K562 (cell line): Measurements from ENCODE around the gene TMEM121B. TPM values are rescaled to one million over a fixed set of nuclear protein-coding genes. Genes with fewer than 3 reads are reported as not detected.
A peak's percentile ranks its signal among the peaks of the same experiment; 100 is the strongest.

Source experiments
- ATAC-seq: fragments of 200-7000 bp; cut with Tn5 transposase; 3 replicates; pipeline ENCODE4 v1.9.1; 2020; ENCODE audit warnings: moderate library complexity
- BruUV-seq: library from RNA; stranded (reverse); fragments of 400-500 nt; replicated peaks from 2 replicates; lab custom pipeline; 2021; lab: Mats Ljungman, UMichigan
- CTCF ChIA-PET: fragments of 300-600 bp; formaldehyde crosslinking; extraction: SDS; loops from one replicate; lab custom pipeline; 2021; ENCODE audit warnings: low intra/inter-chr PET ratio; lab: Yijun Ruan, JAX
- POLR2A ChIA-PET: fragments of 300-600, 350-650 bp; sonication (Branson Sonifier 250); formaldehyde crosslinking; extraction: SDS; loops from one replicate; lab custom pipeline; 2021; ENCODE audit warnings: antibody characterized with exemption, inconsistent platforms; lab: Yijun Ruan, JAX
- DNase-seq, 4 experiments: peaks; one replicate each; pipeline versions ENCODE4 v3.0.0 to v3.0.0-alpha.2; 2011 to 2018; ENCODE audit warnings: low spot score in 3 of 4, mixed read lengths in 3 of 4; ENCODE audit errors: extremely low read depth in 1 of 4
- FAIRE-seq: peaks from 2 replicates; lab custom pipeline; 2011; peaks lifted over from hg19 to GRCh38; lab: Jason Lieb, UNC
- H2AFZ ChIP-seq: 2 replicates; pipeline ENCODE4 v1.6.0; 2011; ENCODE audit warnings: low read depth, low read length, control low read depth, inconsistent platforms
- H3K27ac ChIP-seq: fragments of 200-600 bp; 3 replicates; pipeline ENCODE4 v1.8.0; 2011; ENCODE audit warnings: low read depth, mild to moderate bottlenecking, control low read depth, inconsistent platforms, low read length, moderate library complexity, mixed read lengths; ENCODE audit errors: extremely low read depth
- H3K27me3 ChIP-seq, 2 experiments: fragments of 300-600 bp in 1 of 2; 2 replicates in 1 of 2; 3 replicates in 1 of 2; pipeline versions ENCODE4 v1.6.0 to v1.8.0; 2011; ENCODE audit warnings: inconsistent platforms in 2 of 2, low read length in 2 of 2, mild to moderate bottlenecking in 1 of 2, mixed read lengths in 1 of 2, moderate library complexity in 1 of 2; ENCODE audit not compliant: control insufficient read depth in 2 of 2, insufficient read depth in 2 of 2
- H3K36me3 ChIP-seq: fragments of 300-600 bp; 3 replicates; pipeline ENCODE4 v1.8.0; 2011; ENCODE audit warnings: mild to moderate bottlenecking, low read length, inconsistent platforms; ENCODE audit not compliant: control insufficient read depth, insufficient read depth
- H3K4me1 ChIP-seq, 2 experiments: fragments of 200-600 bp in 1 of 2; replicated peaks in 1 of 2; 2 replicates in 1 of 2; 3 replicates in 1 of 2; pipeline versions ENCODE4 v1.5.1 to v1.8.0; 2011; ENCODE audit warnings: inconsistent platforms in 2 of 2, low read length in 2 of 2, mild to moderate bottlenecking in 1 of 2, mixed read lengths in 1 of 2, moderate library complexity in 1 of 2; ENCODE audit not compliant: control insufficient read depth in 2 of 2, insufficient read depth in 2 of 2
- H3K4me2 ChIP-seq: 2 replicates; pipeline ENCODE4 v1.6.1; 2011; ENCODE audit warnings: low read length, control low read depth, inconsistent platforms, mixed read lengths; ENCODE audit not compliant: insufficient read depth
- H3K4me3 ChIP-seq: fragments of 200-600 bp; sonication (generic), shearing (Covaris generic); 2 replicates; pipeline ENCODE4 v1.5.1; 2016; ENCODE audit warnings: control low read depth, inconsistent platforms
- H3K79me2 ChIP-seq: fragments of 200-600 bp; 3 replicates; pipeline ENCODE4 v1.8.0; 2011; ENCODE audit warnings: low read length, inconsistent platforms; ENCODE audit not compliant: control insufficient read depth, insufficient read depth
- H3K9ac ChIP-seq, 2 experiments: 2 replicates each; pipeline versions ENCODE4 v1.6.0 to v1.6.1; 2011; ENCODE audit warnings: low read depth in 2 of 2, low read length in 2 of 2, control low read depth in 1 of 2, inconsistent platforms in 1 of 2, mild to moderate bottlenecking in 1 of 2, mixed read lengths in 1 of 2; ENCODE audit not compliant: insufficient read depth in 1 of 2
- H3K9me1 ChIP-seq: one replicate; pipeline ENCODE4 v1.6.0; 2011; ENCODE audit warnings: inconsistent platforms, mild to moderate bottlenecking, low read length, moderate library complexity; ENCODE audit not compliant: control insufficient read depth, insufficient read depth
- H3K9me3 ChIP-seq: replicated peaks from 2 replicates; pipeline ENCODE4 v1.5.1; 2011; ENCODE audit warnings: low read depth, low read length, inconsistent platforms; ENCODE audit not compliant: control insufficient read depth, insufficient read depth
- H4K20me1 ChIP-seq: replicated peaks from 2 replicates; pipeline ENCODE4 v1.6.1; 2011; ENCODE audit warnings: low read length, inconsistent platforms, mixed read lengths; ENCODE audit not compliant: control insufficient read depth, insufficient read depth
- CBX8 ChIP-seq: fragments of 200-600 bp; sonication (generic); IDR thresholded peaks from 2 replicates; pipeline ENCODE4 v1.6.1; 2012; ENCODE audit warnings: borderline replicate concordance, mixed run types, low read depth, mild to moderate bottlenecking, moderate library complexity, mixed read lengths, low read length, control low read depth, inconsistent platforms; ENCODE audit not compliant: poor library complexity, severe bottlenecking; ENCODE audit errors: extremely low read depth
- CXXC5 ChIP-seq: fragments of 250-450 bp; sonication (Bioruptor Pico); IDR thresholded peaks from 2 replicates; pipeline ENCODE4 v1.8.0; 2022; ENCODE audit warnings: inconsistent platforms, mild to moderate bottlenecking, moderate library complexity
- FOXJ2 ChIP-seq: fragments of 200-800 bp; sonication (Bioruptor generic); IDR thresholded peaks from 2 replicates; pipeline ENCODE4 v1.6.1; 2016; ENCODE audit warnings: missing genetic modification characterization, missing compliant biosample characterization
- FOXK2 ChIP-seq, 2 experiments: fragments of 450-650 bp; IDR thresholded peaks in 1 of 2; conservative IDR thresholded peaks in 1 of 2; 2 replicates each; pipeline ENCODE4 v1.6.1; 2016; ENCODE audit warnings: low read depth in 2 of 2, mild to moderate bottlenecking in 1 of 2
- MAFK ChIP-seq: IDR thresholded peaks from 2 replicates; pipeline ENCODE4 v1.6.1; 2011; ENCODE audit warnings: low read length, improper control_type of control experiment
- MAZ ChIP-seq, 2 experiments: fragments of 450-650 bp in 1 of 2; sonication (generic) in 1 of 2; formaldehyde crosslinking; IDR thresholded peaks in 1 of 2; conservative IDR thresholded peaks in 1 of 2; 2 replicates each; pipeline versions ENCODE4 v1.4.0 to v1.5.0; 2020; ENCODE audit warnings: mild to moderate bottlenecking in 1 of 2, missing genetic modification reagents in 1 of 2
- NBN ChIP-seq: fragments of 450-650 bp; IDR thresholded peaks from 2 replicates; pipeline ENCODE4 v1.6.1; 2016; ENCODE audit warnings: low read depth, mild to moderate bottlenecking
- SAP30 ChIP-seq: fragments of 200-600 bp; sonication (generic); IDR thresholded peaks from 2 replicates; pipeline ENCODE4 v1.6.1; 2012; ENCODE audit warnings: borderline replicate concordance, low read depth, mild to moderate bottlenecking, moderate library complexity, low read length, control low read depth, inconsistent platforms; ENCODE audit not compliant: insufficient read depth, poor library complexity, severe bottlenecking
- SIN3A ChIP-seq, 2 experiments: fragments of 150-350 bp in 1 of 2; IDR thresholded peaks; 2 replicates each; pipeline ENCODE4 v1.6.1; 2011 to 2016; ENCODE audit warnings: borderline replicate concordance in 2 of 2, low read depth in 2 of 2, low read length in 2 of 2, mild to moderate bottlenecking in 2 of 2, moderate library complexity in 2 of 2; ENCODE audit not compliant: control insufficient read depth in 1 of 2
- SIN3B ChIP-seq: fragments of 450-650 bp; IDR thresholded peaks from 2 replicates; pipeline ENCODE4 v1.6.1; 2017; ENCODE audit warnings: low read depth, mild to moderate bottlenecking, moderate library complexity
- ZBTB1 ChIP-seq: sonication (generic); formaldehyde crosslinking; IDR thresholded peaks from 2 replicates; pipeline ENCODE4 v1.8.1; 2023; ENCODE audit warnings: missing genetic modification reagents, low read depth, mild to moderate bottlenecking, borderline replicate concordance
- ZNF146 ChIP-seq: IDR thresholded peaks from one replicate; pipeline ENCODE4 v1.6.1; 2018; ENCODE audit warnings: missing compliant biosample characterization; ENCODE audit not compliant: unreplicated experiment
- ZNF232 ChIP-seq: sonication (generic); formaldehyde crosslinking; IDR thresholded peaks from 2 replicates; pipeline ENCODE4 v1.8.0; 2022; ENCODE audit warnings: mild to moderate bottlenecking, missing genetic modification reagents
- ZNF41 ChIP-seq: fragments of 250-450 bp; sonication (Bioruptor Pico); conservative IDR thresholded peaks from 2 replicates; pipeline ENCODE4 v1.4.0; 2020; ENCODE audit warnings: mild to moderate bottlenecking
- WGBS: fragments of 100-300 bp; shearing (Covaris generic); methylation state at CpG from one replicate; pipeline ENCODE4 v1.1.6; 2016; ENCODE audit warnings: low coverage, mixed read lengths; ENCODE audit not compliant: insufficient coverage; ENCODE audit errors: missing lambda C conversion rate; 5-methylcytosine and 5-hydroxymethylcytosine counted together
- in situ Hi-C: fragments of 300-500 bp; cut with MboI; formaldehyde crosslinking; loops from 4 replicates; pipeline ENCODE4 v1.15.0; 2018; ENCODE audit warnings: inconsistent platforms, mixed read lengths
- intact Hi-C: fragments of 100-400 bp; cut with micrococcal nuclease; formaldehyde crosslinking; loops from 2 replicates; pipeline ENCODE4 v1.14.2; 2022
- polyA plus RNA-seq, 8 experiments: library from polyadenylated mRNA; depleted of rRNA in 4 of 8; stranded (reverse) in 5 of 8; unstranded in 3 of 8; fragments of >200 nt; fragmentation: Nextera tagmentation in 2 of 8; fragmentation: Illumina TruSeq in 1 of 8; extraction: Ambion mirVana in 2 of 8; extraction: Trizol in 1 of 8; gene quantifications; 2 replicates each; pipeline versions ENCODE4 v1.2.1 to v1.2.3, GENCODE V29; 2011 to 2014; ENCODE audit warnings: inconsistent platforms in 1 of 8, missing spikeins in 1 of 8
- total RNA-seq, 7 experiments: library from RNA; depleted of rRNA in 6 of 7; stranded (reverse); fragments of >200 nt in 6 of 7; fragmentation: Illumina TruSeq in 2 of 7; extraction: Trizol in 2 of 7; gene quantifications; 2 replicates each; pipeline versions ENCODE4 v1.2.1 to v1.2.3, GENCODE V29; 2011 to 2021; ENCODE audit warnings: low replicate concordance in 1 of 7
- TF ChIP-seq, protein P1 (sequence below): sonication (generic); formaldehyde crosslinking; IDR thresholded peaks from 2 replicates; pipeline ENCODE4 v1.8.0; 2022; ENCODE audit warnings: mild to moderate bottlenecking, missing genetic modification reagents
- TF ChIP-seq, protein P2 (sequence below): fragments of 450-650 bp; formaldehyde crosslinking; IDR thresholded peaks from 2 replicates; pipeline ENCODE4 v1.4.0; 2022; ENCODE audit warnings: mild to moderate bottlenecking, moderate library complexity

The TMEM121B gene
- total and polyA plus RNA-seq, 9 of the 15 experiments (the other 6 are each of a cell fraction or from before 2014, with no cell fraction given): 0.03 to 0.07 (median 0.03) TPM; not detected in 6

DNA sequence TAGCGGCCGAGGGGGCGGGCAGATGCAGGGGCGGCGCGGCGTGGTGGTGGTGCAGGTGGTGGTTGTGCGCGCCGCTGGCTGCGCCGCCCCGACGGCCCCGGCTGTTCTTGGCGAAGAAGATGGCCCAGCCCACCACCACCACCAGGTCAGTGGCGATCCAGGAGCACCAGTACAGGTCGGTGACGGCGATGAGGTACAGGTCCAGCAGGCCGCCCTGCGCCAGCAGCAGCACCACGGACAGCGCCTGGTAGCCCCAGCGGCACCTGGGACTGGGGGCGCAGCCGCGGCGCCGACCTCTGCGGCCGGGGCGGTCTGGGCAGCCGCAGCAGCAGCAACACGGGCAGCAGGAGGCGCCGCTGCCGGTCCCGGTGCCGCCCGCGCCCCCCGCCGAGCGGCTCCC lies 879 bp downstream of the TMEM121B start:
- H3K36me3 ChIP-seq: no peaks in the 10 kb centered on the region
- FAIRE-seq (no peak), ATAC-seq (peak; percentile 81), DNase-seq (peak; percentile 71 to 85 (median 78))
- ChIA-PET CTCF (interaction anchor here (0.5 kb wide), 1 partner anchor 57 kb away, joined by 3 read pairs; no protein-coding TSS in a partner anchor), POLR2A (no interaction called here)
- no peaks in the 10 kb centered on the region for H3K9me3 ChIP-seq
- peaks cover 0 to 25% of the 10 kb centered on the region in 2 experiments; a peak in 2 of 5 replicates for H3K4me1 ChIP-seq
- H3K27me3 ChIP-seq: peaks cover 31 to 69% of the 10 kb centered on the region in 2 experiments
- in situ Hi-C loops: no loop called here
- no peak overlapping the region for H2AFZ ChIP-seq
- no peak overlapping the region for H3K4me3 ChIP-seq
- H3K9me1 ChIP-seq: no peaks in the 10 kb centered on the region
- intact Hi-C loops: loop anchor here (5.0 kb wide), 1 partner anchor 52 kb away; no protein-coding TSS in a partner anchor
- 21% methylated on average over 27 of the region's 45 CpGs for WGBS
- no peaks in the 10 kb centered on the region for H3K79me2 ChIP-seq
- no peak overlapping the region for H3K4me2 ChIP-seq
- H3K9ac ChIP-seq: no peak overlapping the region
- no peak overlapping the region for H3K27ac ChIP-seq
- peaks cover 13% of the 10 kb centered on the region for H4K20me1 ChIP-seq
- BruUV-seq: no TSS peak
- TF ChIP-seq CXXC5 (CRISPR knock-in tag): 0 out of 2 replicates have a peak, but pooled peaks have one; percentile 26
- peak in 1 of 2 experiments; percentile 25; a peak in 1 of 4 replicates for TF ChIP-seq MAZ (CRISPR knock-in tag; conservative IDR thresholded peaks at IDR 0.05 in 1 of 2, IDR thresholded peaks at IDR 0.05 in 1 of 2)
- no peak for TF ChIP-seq SIN3B
- peak; percentile 93 for TF ChIP-seq ZBTB1
- TF ChIP-seq MAFK: no peak
- TF ChIP-seq, protein P1, sequence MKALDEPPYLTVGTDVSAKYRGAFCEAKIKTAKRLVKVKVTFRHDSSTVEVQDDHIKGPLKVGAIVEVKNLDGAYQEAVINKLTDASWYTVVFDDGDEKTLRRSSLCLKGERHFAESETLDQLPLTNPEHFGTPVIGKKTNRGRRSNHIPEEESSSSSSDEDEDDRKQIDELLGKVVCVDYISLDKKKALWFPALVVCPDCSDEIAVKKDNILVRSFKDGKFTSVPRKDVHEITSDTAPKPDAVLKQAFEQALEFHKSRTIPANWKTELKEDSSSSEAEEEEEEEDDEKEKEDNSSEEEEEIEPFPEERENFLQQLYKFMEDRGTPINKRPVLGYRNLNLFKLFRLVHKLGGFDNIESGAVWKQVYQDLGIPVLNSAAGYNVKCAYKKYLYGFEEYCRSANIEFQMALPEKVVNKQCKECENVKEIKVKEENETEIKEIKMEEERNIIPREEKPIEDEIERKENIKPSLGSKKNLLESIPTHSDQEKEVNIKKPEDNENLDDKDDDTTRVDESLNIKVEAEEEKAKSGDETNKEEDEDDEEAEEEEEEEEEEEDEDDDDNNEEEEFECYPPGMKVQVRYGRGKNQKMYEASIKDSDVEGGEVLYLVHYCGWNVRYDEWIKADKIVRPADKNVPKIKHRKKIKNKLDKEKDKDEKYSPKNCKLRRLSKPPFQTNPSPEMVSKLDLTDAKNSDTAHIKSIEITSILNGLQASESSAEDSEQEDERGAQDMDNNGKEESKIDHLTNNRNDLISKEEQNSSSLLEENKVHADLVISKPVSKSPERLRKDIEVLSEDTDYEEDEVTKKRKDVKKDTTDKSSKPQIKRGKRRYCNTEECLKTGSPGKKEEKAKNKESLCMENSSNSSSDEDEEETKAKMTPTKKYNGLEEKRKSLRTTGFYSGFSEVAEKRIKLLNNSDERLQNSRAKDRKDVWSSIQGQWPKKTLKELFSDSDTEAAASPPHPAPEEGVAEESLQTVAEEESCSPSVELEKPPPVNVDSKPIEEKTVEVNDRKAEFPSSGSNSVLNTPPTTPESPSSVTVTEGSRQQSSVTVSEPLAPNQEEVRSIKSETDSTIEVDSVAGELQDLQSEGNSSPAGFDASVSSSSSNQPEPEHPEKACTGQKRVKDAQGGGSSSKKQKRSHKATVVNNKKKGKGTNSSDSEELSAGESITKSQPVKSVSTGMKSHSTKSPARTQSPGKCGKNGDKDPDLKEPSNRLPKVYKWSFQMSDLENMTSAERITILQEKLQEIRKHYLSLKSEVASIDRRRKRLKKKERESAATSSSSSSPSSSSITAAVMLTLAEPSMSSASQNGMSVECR: 0 out of 2 replicates have a peak, but pooled peaks have one; percentile 48
- TF ChIP-seq SAP30: peak; percentile 79
- TF ChIP-seq FOXK2 (conservative IDR thresholded peaks at IDR 0.05 in 1 of 2, IDR thresholded peaks at IDR 0.05 in 1 of 2; ENCODE audit: low read depth in 2 of 2): no peak
- TF ChIP-seq ZNF146: no peak
- TF ChIP-seq NBN: no peak
- TF ChIP-seq FOXJ2 (tag): no peak
- peak; percentile 54; the same call in 1 of the 2 replicates for TF ChIP-seq ZNF232 (CRISPR knock-in tag)
- TF ChIP-seq SIN3A (IDR thresholded peaks at IDR 0.05; ENCODE audit: borderline replicate concordance in 2 of 2, control insufficient read depth in 1 of 2, low read depth in 2 of 2, low read length in 2 of 2): peak; percentile 45 to 88; a peak in 2 of 4 replicates
- TF ChIP-seq CBX8: no peak
- no peak for TF ChIP-seq ZNF41
- TF ChIP-seq, protein P2, sequence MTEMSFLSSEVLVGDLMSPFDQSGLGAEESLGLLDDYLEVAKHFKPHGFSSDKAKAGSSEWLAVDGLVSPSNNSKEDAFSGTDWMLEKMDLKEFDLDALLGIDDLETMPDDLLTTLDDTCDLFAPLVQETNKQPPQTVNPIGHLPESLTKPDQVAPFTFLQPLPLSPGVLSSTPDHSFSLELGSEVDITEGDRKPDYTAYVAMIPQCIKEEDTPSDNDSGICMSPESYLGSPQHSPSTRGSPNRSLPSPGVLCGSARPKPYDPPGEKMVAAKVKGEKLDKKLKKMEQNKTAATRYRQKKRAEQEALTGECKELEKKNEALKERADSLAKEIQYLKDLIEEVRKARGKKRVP (CRISPR knock-in tag): no peak
